Activated CD8-positive, alpha-beta memory T cell treated with anti-CD3 and anti-CD28 coated beads for 24 hours (primary cell): ENCODE measurements around the gene SPEM2.

Experiments
- DNase-seq: peaks from one replicate; pipeline ENCODE4 v3.0.0-alpha.2; 2020

The SPEM2 gene

GRCh38 chr17:7475764-7476422 is 50.5 kb downstream of the SPEM2 start:
- DNase-seq = no peak

GRCh38 chr17:7476494-7476893 is 51.1 kb downstream of the SPEM2 start:
- no peak for DNase-seq

GRCh38 chr17:7476951-7477350 is 51.5 kb downstream of the SPEM2 start:
- no peak for DNase-seq
